HCT116 (cell line): ENCODE measurements around the gene STX5.

ENCODE experiments used
- ATF3 ChIP-seq: IDR thresholded peaks from 2 replicates; pipeline ENCODE4 v1.6.1; 2012
- CTCF ChIP-seq, 3 experiments: fragments of 200-600 bp in 1 of 3; sonication (generic) in 1 of 3; IDR thresholded peaks in 2 of 3; conservative IDR thresholded peaks in 1 of 3; 2 replicates each; pipeline ENCODE4 v1.5.1; 2012 to 2017; ENCODE audit warnings: low read depth in 2 of 3, low read length in 2 of 3, antibody characterized with exemption in 1 of 3, borderline replicate concordance in 1 of 3, control low read depth in 1 of 3, mild to moderate bottlenecking in 1 of 3, mixed read lengths in 1 of 3, mixed run types in 1 of 3, moderate library complexity in 1 of 3; ENCODE audit not compliant: insufficient read depth in 1 of 3
- EGR1 ChIP-seq: IDR thresholded peaks from 2 replicates; pipeline ENCODE4 v1.6.1; 2012; ENCODE audit warnings: low read depth
- EZH2 ChIP-seq: fragments of 200-600 bp; sonication (generic); IDR thresholded peaks from 2 replicates; pipeline ENCODE4 v1.6.1; 2017; ENCODE audit warnings: antibody characterized with exemption, mixed run types
- POLR2A ChIP-seq: IDR thresholded peaks from 2 replicates; pipeline ENCODE4 v1.7.0; 2011; ENCODE audit warnings: borderline replicate concordance; ENCODE audit not compliant: insufficient read depth, insufficient read length; ENCODE audit errors: extremely low read depth
- POLR2AphosphoS5 ChIP-seq: IDR thresholded peaks from 2 replicates; pipeline ENCODE4 v1.6.1; 2011; ENCODE audit warnings: mild to moderate bottlenecking, low read depth, low read length, moderate library complexity
- ZBTB33 ChIP-seq: IDR thresholded peaks from 2 replicates; pipeline ENCODE4 v1.6.1; 2011; ENCODE audit warnings: mild to moderate bottlenecking, low read length, moderate library complexity; ENCODE audit not compliant: insufficient replicate concordance; ENCODE audit errors: extremely low read depth
- ZNF274 ChIP-seq: fragments of 200-500 bp; sonication (Bioruptor generic); IDR thresholded peaks from 2 replicates; pipeline ENCODE4 v1.6.1; 2014; ENCODE audit warnings: mild to moderate bottlenecking, low read depth, low read length, inconsistent platforms

- TF ChIP-seq POLR2A, result peak; percentile 90
- peak in 2 of 3 experiments; percentile 41 to 73; a peak in 4 of 6 replicates for TF ChIP-seq CTCF (IDR thresholded peaks at IDR 0.05 in 2 of 3, conservative IDR thresholded peaks at IDR 0.05 in 1 of 3; ENCODE audit: borderline replicate concordance in 1 of 3, insufficient read depth in 1 of 3, low read depth in 2 of 3, low read length in 2 of 3)
- TF ChIP-seq EGR1, result no peak
- no peak for TF ChIP-seq EZH2
- TF ChIP-seq ZNF274, result no peak
- peak; percentile 98 for TF ChIP-seq POLR2AphosphoS5
- TF ChIP-seq ZBTB33, result peak; percentile 58
- TF ChIP-seq ATF3, result no peak
Observed at GRCh38 chr11:62787005-62787759, 44.7 kb downstream of the STX5 start, which contains the start of gene TMEM179B.
